Activated naive CD4-positive, alpha-beta T cell treated with anti-CD3 and anti-CD28 coated beads, Interleukin-2, amount 50 U/mL, for 72 hours (primary cell): ENCODE results near the gene ERC2. TPM values are rescaled to one million over a fixed set of nuclear protein-coding genes. Genes with fewer than 3 reads are reported as not detected.

Source experiments
- ATAC-seq, 2 donors: fragments of 150-1000 bp; cut with Tn5 transposase; 2 replicates each; pipeline ENCODE4 v1.10.0; 2021; ENCODE audit warnings: mild to moderate bottlenecking in 2 of 2, moderate library complexity in 2 of 2
- DNase-seq, 2 donors: peaks; one replicate each; pipeline ENCODE4 v3.0.0; 2021 to 2022; ENCODE audit warnings: low spot score in 2 of 2
- H3K27ac Mint-ChIP-seq, 2 donors: one replicate each; pipeline ENCODE4 v1.8.0; 2022; ENCODE audit warnings: mild to moderate bottlenecking in 2 of 2, mixed read lengths in 2 of 2
- H3K36me3 Mint-ChIP-seq, 2 donors: one replicate each; pipeline ENCODE4 v1.8.0; 2022; ENCODE audit warnings: mixed read lengths in 2 of 2
- H3K9me3 Mint-ChIP-seq, 2 donors: one replicate each; pipeline ENCODE4 v1.8.0; 2022; ENCODE audit warnings: mixed read lengths in 2 of 2
- total RNA-seq, 2 donors: library from RNA; stranded (reverse); gene quantifications; one replicate each; pipeline ENCODE4 v1.2.3, GENCODE V29; 2022

ERC2 gene
- total RNA-seq, 2 donors from 2014 or later = 0.58 TPM; not detected in 1

GRCh38 chr3:55621026-55621422, 847.2 kb downstream of the ERC2 start:
- ATAC-seq = no peak
- H3K36me3 Mint-ChIP-seq = no peaks in the 10 kb centered on the region
- H3K27ac Mint-ChIP-seq = no peak overlapping the region
- H3K9me3 Mint-ChIP-seq = peaks cover 3 to 7% of the 10 kb centered on the region in 2 donors
- DNase-seq = no peak

- Mint-ChIP-seq H3K27ac (no peak overlapping the region), H3K9me3 (peaks cover 3 to 7% of the 10 kb centered on the region in 2 donors), H3K36me3 (no peaks in the 10 kb centered on the region)
- no peak for DNase-seq
- no peak for ATAC-seq
These were observed 847.8 kb downstream of the ERC2 start for GRCh38 chr3:55620351-55621025.

GRCh38 chr3:55619046-55619808, 849.0 kb downstream of the ERC2 start:
- ATAC-seq = no peak
- no peak overlapping the region for H3K27ac Mint-ChIP-seq
- no peaks in the 10 kb centered on the region for H3K36me3 Mint-ChIP-seq
- peaks cover 3 to 7% of the 10 kb centered on the region in 2 donors for H3K9me3 Mint-ChIP-seq
- no peak for DNase-seq

GRCh38 chr3:55617385-55617784, 850.9 kb downstream of the ERC2 start:
- H3K36me3 Mint-ChIP-seq = no peaks in the 10 kb centered on the region
- no peak for ATAC-seq
- H3K27ac Mint-ChIP-seq = no peak overlapping the region
- H3K9me3 Mint-ChIP-seq = peaks cover 0 to 3% of the 10 kb centered on the region in 2 donors
- DNase-seq = no peak

- ATAC-seq = no peak
- Mint-ChIP-seq H3K36me3 (no peaks in the 10 kb centered on the region), H3K27ac (no peak overlapping the region), H3K9me3 (peaks cover 0 to 3% of the 10 kb centered on the region in 2 donors)
- DNase-seq = no peak
These were observed 851.5 kb downstream of the ERC2 start for GRCh38 chr3:55616803-55617202.

- Mint-ChIP-seq H3K9me3 (no peaks in the 10 kb centered on the region), H3K27ac (no peak overlapping the region), H3K36me3 (no peaks in the 10 kb centered on the region)
- ATAC-seq = no peak
- no peak for DNase-seq
These were observed 852.5 kb downstream of the ERC2 start for GRCh38 chr3:55615694-55616295.

GRCh38 chr3:55615039-55615693, 853.1 kb downstream of the ERC2 start:
- ATAC-seq = no peak
- H3K27ac Mint-ChIP-seq = no peak overlapping the region
- no peaks in the 10 kb centered on the region for H3K9me3 Mint-ChIP-seq
- no peaks in the 10 kb centered on the region for H3K36me3 Mint-ChIP-seq
- DNase-seq = no peak

GRCh38 chr3:55611121-55611520, 857.1 kb downstream of the ERC2 start:
- no peaks in the 10 kb centered on the region for H3K9me3 Mint-ChIP-seq
- H3K27ac Mint-ChIP-seq = no peak overlapping the region
- ATAC-seq (no peak), DNase-seq (no peak)
- H3K36me3 Mint-ChIP-seq = no peaks in the 10 kb centered on the region

- no peaks in the 10 kb centered on the region for H3K36me3 Mint-ChIP-seq
- DNase-seq (no peak), ATAC-seq (no peak)
- no peaks in the 10 kb centered on the region for H3K9me3 Mint-ChIP-seq
- no peak overlapping the region for H3K27ac Mint-ChIP-seq
These were observed 858.9 kb downstream of the ERC2 start for GRCh38 chr3:55609230-55609827.

- no peak overlapping the region for H3K27ac Mint-ChIP-seq
- DNase-seq (no peak), ATAC-seq (no peak)
- no peaks in the 10 kb centered on the region for H3K9me3 Mint-ChIP-seq
- H3K36me3 Mint-ChIP-seq = no peaks in the 10 kb centered on the region
These were observed 859.8 kb downstream of the ERC2 start for GRCh38 chr3:55608301-55608937.

GRCh38 chr3:55607844-55608243, 860.4 kb downstream of the ERC2 start:
- no peak overlapping the region for H3K27ac Mint-ChIP-seq
- ATAC-seq = no peak

GRCh38 chr3:55607175-55607574, 861.1 kb downstream of the ERC2 start:
- H3K9me3 Mint-ChIP-seq = no peaks in the 10 kb centered on the region
- H3K36me3 Mint-ChIP-seq = no peaks in the 10 kb centered on the region
- no peak for ATAC-seq
- H3K27ac Mint-ChIP-seq = no peak overlapping the region
- DNase-seq = no peak

More at GRCh38 chr3:55607844-55608243, 860.4 kb downstream of the ERC2 start:
- no peaks in the 10 kb centered on the region for H3K36me3 Mint-ChIP-seq
- no peak for DNase-seq
- H3K9me3 Mint-ChIP-seq = no peaks in the 10 kb centered on the region

- Mint-ChIP-seq H3K9me3 (no peaks in the 10 kb centered on the region), H3K36me3 (no peaks in the 10 kb centered on the region), H3K27ac (no peak overlapping the region)
- ATAC-seq (no peak), DNase-seq (no peak)
These were observed 862.6 kb downstream of the ERC2 start for GRCh38 chr3:55605443-55606236.

- ATAC-seq (no peak), DNase-seq (no peak)
- H3K27ac Mint-ChIP-seq = no peak overlapping the region
- no peaks in the 10 kb centered on the region for H3K36me3 Mint-ChIP-seq
- no peaks in the 10 kb centered on the region for H3K9me3 Mint-ChIP-seq
These were observed 863.4 kb downstream of the ERC2 start for GRCh38 chr3:55604846-55605245.

- no peak for ATAC-seq
- no peaks in the 10 kb centered on the region for H3K9me3 Mint-ChIP-seq
These were observed 863.9 kb downstream of the ERC2 start for GRCh38 chr3:55604402-55604801.

More at GRCh38 chr3:55604402-55604801, 863.9 kb downstream of the ERC2 start:
- DNase-seq = no peak
- no peak overlapping the region for H3K27ac Mint-ChIP-seq
- H3K36me3 Mint-ChIP-seq = no peaks in the 10 kb centered on the region
